Right renal pelvis (tissue), 4 donors: ENCODE measurements around the gene KEAP1. TPM values are rescaled to one million over a fixed set of nuclear protein-coding genes. Genes with fewer than 3 reads are reported as not detected.

ENCODE experiments used
- DNase-seq, 4 donors: peaks; one replicate each; pipeline ENCODE4 v3.0.0-alpha.2; 2013; ENCODE audit warnings: low read depth in 4 of 4, low spot score in 3 of 4, missing footprints in 1 of 4
- polyA plus RNA-seq, 4 donors: library from polyadenylated mRNA; unstranded; fragments of 120-200 nt; gene quantifications; one replicate each; pipeline ENCODE4 v1.2.1, GENCODE V29; 2013; ENCODE audit not compliant: insufficient read length in 4 of 4

Gene KEAP1
- polyA plus RNA-seq, 4 donors, result 70.0 to 86.6 (median 79.0) TPM

GRCh38 chr19:10452726-10453618 lies 50.2 kb downstream of the KEAP1 start:
- no peak for DNase-seq

- DNase-seq, result no peak
Measured at GRCh38 chr19:10450853-10451609, 52.1 kb downstream of the KEAP1 start.

- DNase-seq, result no peak
Measured at GRCh38 chr19:10450191-10450852, 52.8 kb downstream of the KEAP1 start.

GRCh38 chr19:10449037-10449436 lies 54.1 kb downstream of the KEAP1 start:
- no peak for DNase-seq

- DNase-seq, result no peak
Measured at GRCh38 chr19:10442698-10443097, 60.5 kb downstream of the KEAP1 start.

- DNase-seq, result no peak
Measured at GRCh38 chr19:10439588-10439987, 63.6 kb downstream of the KEAP1 start.

Other genes starting within 250 kb of the KEAP1 start
- 1 to 10 TPM; 6.1 to 7.5 (median 6.6) TPM for gene ICAM1, start 232.2 kb downstream of the KEAP1 start, polyA plus RNA-seq
- under 1 TPM; 0.17 to 0.57 (median 0.46) TPM for gene ICAM4, start 216.4 kb downstream of the KEAP1 start, polyA plus RNA-seq
- under 1 TPM; 0.10 to 0.38 (median 0.14) TPM for gene ICAM5, start 213.4 kb downstream of the KEAP1 start, polyA plus RNA-seq
- 1 to 10 TPM; 4.0 to 6.8 (median 5.1) TPM for gene ZGLP1, start 193.5 kb downstream of the KEAP1 start, polyA plus RNA-seq
- gene FDX2, start 187.3 kb downstream of the KEAP1 start, polyA plus RNA-seq, result 10 to 100 TPM; 18.6 to 25.9 (median 20.7) TPM
- gene RAVER1, start 169.8 kb downstream of the KEAP1 start, polyA plus RNA-seq, result 10 to 100 TPM; 27.3 to 40.6 (median 31.2) TPM
- 10 to 100 TPM in 1 of 4 donors, 1 to 10 TPM in 3; 7.8 to 11.3 (median 8.9) TPM for gene ICAM3, start 163.7 kb downstream of the KEAP1 start, polyA plus RNA-seq
- 100 to 1,000 TPM; 103 to 130 (median 109) TPM for gene TYK2, start 122.8 kb downstream of the KEAP1 start, polyA plus RNA-seq
- 100 to 1,000 TPM; 135 to 170 (median 137) TPM for gene CDC37, start 99.8 kb downstream of the KEAP1 start, polyA plus RNA-seq
- gene PDE4A, start 82.8 kb downstream of the KEAP1 start, polyA plus RNA-seq, result 1 to 10 TPM; 1.7 to 3.4 (median 2.7) TPM
- gene S1PR5, start 14.1 kb upstream of the KEAP1 start, polyA plus RNA-seq, result 1 to 10 TPM; 1.6 to 2.0 (median 1.6) TPM
- 10 to 100 TPM; 30.2 to 39.2 (median 35.0) TPM for gene ATG4D, start 40.5 kb upstream of the KEAP1 start, polyA plus RNA-seq
- gene KRI1, start 62.7 kb upstream of the KEAP1 start, polyA plus RNA-seq, result 10 to 100 TPM; 30.9 to 35.5 (median 32.4) TPM
- 10 to 100 TPM; 10.7 to 12.3 (median 11.8) TPM for gene CDKN2D, start 65.6 kb upstream of the KEAP1 start, polyA plus RNA-seq
- 10 to 100 TPM; 43.0 to 56.7 (median 47.6) TPM for gene AP1M2, start 84.0 kb upstream of the KEAP1 start, polyA plus RNA-seq
- gene SLC44A2, start 122.2 kb upstream of the KEAP1 start, polyA plus RNA-seq, result 100 to 1,000 TPM; 200 to 221 (median 213) TPM
- gene ILF3, start 151.0 kb upstream of the KEAP1 start, polyA plus RNA-seq, result 100 to 1,000 TPM; 275 to 291 (median 278) TPM
- 10 to 100 TPM; 42.4 to 67.3 (median 46.2) TPM for gene QTRT1, start 198.1 kb upstream of the KEAP1 start, polyA plus RNA-seq
- gene DNM2, start 214.7 kb upstream of the KEAP1 start, polyA plus RNA-seq, result 100 to 1,000 TPM; 130 to 145 (median 136) TPM